Measurements from ENCODE around the gene UBE2E2. TPM values are rescaled to one million over a fixed set of nuclear protein-coding genes. Genes with fewer than 3 reads are reported as not detected.

The UBE2E2 gene
- total RNA-seq, 2 experiments from 2014 or later = 0.55 to 1.3 TPM

GRCh38 chr3:23430781-23431398 lies 227.8 kb downstream of the UBE2E2 start:
- Mint-ChIP-seq H3K27me3 (no peaks in the 10 kb centered on the region), H3K9me3 (no peaks in the 10 kb centered on the region), H3K4me3 (no peak overlapping the region), H3K4me1 (peaks cover 5% of the 10 kb centered on the region), H3K27ac (no peak overlapping the region), H3K36me3 (ENCODE audit: low read depth) (no peaks in the 10 kb centered on the region)
- POLR2A ChIA-PET = no interaction called here
- no peak for DNase-seq
- CTCF ChIA-PET = no interaction called here

GRCh38 chr3:23431764-23432163 lies 228.6 kb downstream of the UBE2E2 start:
- Mint-ChIP-seq H3K4me1 (peaks cover 5% of the 10 kb centered on the region), H3K4me3 (no peak overlapping the region), H3K27ac (no peak overlapping the region), H3K36me3 (ENCODE audit: low read depth) (no peaks in the 10 kb centered on the region), H3K9me3 (no peaks in the 10 kb centered on the region), H3K27me3 (no peaks in the 10 kb centered on the region)
- DNase-seq = no peak
- ChIA-PET POLR2A (no interaction called here), CTCF (no interaction called here)

- Mint-ChIP-seq H3K36me3 (ENCODE audit: low read depth) (no peaks in the 10 kb centered on the region), H3K27me3 (no peaks in the 10 kb centered on the region), H3K9me3 (peaks cover 2% of the 10 kb centered on the region), H3K4me1 (peaks cover 11% of the 10 kb centered on the region), H3K27ac (no peak overlapping the region), H3K4me3 (no peak overlapping the region)
- POLR2A ChIA-PET = no interaction called here
- no peak for DNase-seq
- CTCF ChIA-PET = no interaction called here
Observed at GRCh38 chr3:23435318-23435717, 232.2 kb downstream of the UBE2E2 start.

- H3K36me3 Mint-ChIP-seq (ENCODE audit: low read depth) = no peaks in the 10 kb centered on the region
- ChIA-PET CTCF (no interaction called here), POLR2A (no interaction called here)
- peaks cover 16% of the 10 kb centered on the region for H3K4me1 Mint-ChIP-seq
- no peak overlapping the region for H3K4me3 Mint-ChIP-seq
- H3K27ac Mint-ChIP-seq = no peak overlapping the region
- peaks cover 2% of the 10 kb centered on the region for H3K9me3 Mint-ChIP-seq
- H3K27me3 Mint-ChIP-seq = no peaks in the 10 kb centered on the region
- no peak for DNase-seq
Observed at GRCh38 chr3:23435904-23436303, 232.8 kb downstream of the UBE2E2 start.

- Mint-ChIP-seq H3K36me3 (ENCODE audit: low read depth) (no peaks in the 10 kb centered on the region), H3K27ac (no peak overlapping the region), H3K27me3 (no peaks in the 10 kb centered on the region), H3K4me1 (peaks cover 21% of the 10 kb centered on the region), H3K9me3 (peaks cover 2% of the 10 kb centered on the region), H3K4me3 (no peak overlapping the region)
- no peak for DNase-seq
- ChIA-PET CTCF (no interaction called here), POLR2A (no interaction called here)
Observed at GRCh38 chr3:23437484-23438145, 234.5 kb downstream of the UBE2E2 start.

GRCh38 chr3:23438657-23439056 lies 235.5 kb downstream of the UBE2E2 start:
- Mint-ChIP-seq H3K9me3 (peaks cover 2% of the 10 kb centered on the region), H3K27me3 (no peaks in the 10 kb centered on the region), H3K36me3 (ENCODE audit: low read depth) (no peaks in the 10 kb centered on the region), H3K4me3 (no peak overlapping the region), H3K27ac (no peak overlapping the region), H3K4me1 (peaks cover 26% of the 10 kb centered on the region)
- ChIA-PET CTCF (no interaction called here), POLR2A (no interaction called here)
- DNase-seq = no peak

GRCh38 chr3:23439080-23439479 lies 236.0 kb downstream of the UBE2E2 start:
- Mint-ChIP-seq H3K36me3 (ENCODE audit: low read depth) (no peaks in the 10 kb centered on the region), H3K4me3 (no peak overlapping the region), H3K27ac (no peak overlapping the region), H3K4me1 (peaks cover 26% of the 10 kb centered on the region), H3K9me3 (peaks cover 2% of the 10 kb centered on the region), H3K27me3 (no peaks in the 10 kb centered on the region)
- DNase-seq = no peak
- ChIA-PET CTCF (no interaction called here), POLR2A (no interaction called here)

- H3K9me3 Mint-ChIP-seq = peaks cover 2% of the 10 kb centered on the region
- H3K4me1 Mint-ChIP-seq = peaks cover 26% of the 10 kb centered on the region
- no peak for DNase-seq
- CTCF ChIA-PET = no interaction called here
- H3K4me3 Mint-ChIP-seq = no peak overlapping the region
- H3K36me3 Mint-ChIP-seq (ENCODE audit: low read depth) = no peaks in the 10 kb centered on the region
- H3K27ac Mint-ChIP-seq = peak overlapping the region; percentile 54
- POLR2A ChIA-PET = no interaction called here
- no peaks in the 10 kb centered on the region for H3K27me3 Mint-ChIP-seq
Observed at GRCh38 chr3:23440416-23441294, 237.5 kb downstream of the UBE2E2 start.

- H3K27me3 Mint-ChIP-seq = peaks cover 1% of the 10 kb centered on the region
- no peak overlapping the region for H3K4me3 Mint-ChIP-seq
- H3K27ac Mint-ChIP-seq = no peak overlapping the region
- DNase-seq = no peak
- ChIA-PET POLR2A (no interaction called here), CTCF (no interaction called here)
- H3K36me3 Mint-ChIP-seq (ENCODE audit: low read depth) = no peaks in the 10 kb centered on the region
- H3K4me1 Mint-ChIP-seq = peaks cover 26% of the 10 kb centered on the region
- peaks cover 2% of the 10 kb centered on the region for H3K9me3 Mint-ChIP-seq
Observed at GRCh38 chr3:23442598-23443383, 239.7 kb downstream of the UBE2E2 start.

- no peak for DNase-seq
- H3K9me3 Mint-ChIP-seq = no peaks in the 10 kb centered on the region
- H3K4me3 Mint-ChIP-seq = no peak overlapping the region
- H3K36me3 Mint-ChIP-seq (ENCODE audit: low read depth) = no peaks in the 10 kb centered on the region
- H3K27ac Mint-ChIP-seq = no peak overlapping the region
- ChIA-PET POLR2A (no interaction called here), CTCF (no interaction called here)
- H3K4me1 Mint-ChIP-seq = peaks cover 23% of the 10 kb centered on the region
- peaks cover 2% of the 10 kb centered on the region for H3K27me3 Mint-ChIP-seq
Observed at GRCh38 chr3:23444386-23444785, 241.3 kb downstream of the UBE2E2 start.

GRCh38 chr3:23446301-23446700 lies 243.2 kb downstream of the UBE2E2 start:
- H3K4me1 Mint-ChIP-seq = peaks cover 12% of the 10 kb centered on the region
- H3K27me3 Mint-ChIP-seq = peaks cover 2% of the 10 kb centered on the region
- no peak overlapping the region for H3K4me3 Mint-ChIP-seq
- DNase-seq = no peak
- CTCF ChIA-PET = no interaction called here
- no peaks in the 10 kb centered on the region for H3K36me3 Mint-ChIP-seq (ENCODE audit: low read depth)
- no peaks in the 10 kb centered on the region for H3K9me3 Mint-ChIP-seq
- POLR2A ChIA-PET = no interaction called here
- no peak overlapping the region for H3K27ac Mint-ChIP-seq

- no peaks in the 10 kb centered on the region for H3K4me1 Mint-ChIP-seq
- DNase-seq = no peak
- peaks cover 2% of the 10 kb centered on the region for H3K27me3 Mint-ChIP-seq
- H3K9me3 Mint-ChIP-seq = no peaks in the 10 kb centered on the region
- H3K4me3 Mint-ChIP-seq = no peak overlapping the region
- H3K27ac Mint-ChIP-seq = no peak overlapping the region
- CTCF ChIA-PET = no interaction called here
- no peaks in the 10 kb centered on the region for H3K36me3 Mint-ChIP-seq (ENCODE audit: low read depth)
- POLR2A ChIA-PET = no interaction called here
Observed at GRCh38 chr3:23448998-23449537, 245.9 kb downstream of the UBE2E2 start.

GRCh38 chr3:23450051-23450450 lies 246.9 kb downstream of the UBE2E2 start:
- CTCF ChIA-PET = no interaction called here
- Mint-ChIP-seq H3K9me3 (no peaks in the 10 kb centered on the region), H3K27ac (no peak overlapping the region), H3K4me1 (no peaks in the 10 kb centered on the region), H3K27me3 (peaks cover 2% of the 10 kb centered on the region), H3K4me3 (no peak overlapping the region), H3K36me3 (ENCODE audit: low read depth) (no peaks in the 10 kb centered on the region)
- no peak for DNase-seq
- POLR2A ChIA-PET = no interaction called here
